Sigmoid colon (tissue), 7 donors: ENCODE results near the gene KLHL40. TPM values are rescaled to one million over a fixed set of nuclear protein-coding genes. Genes with fewer than 3 reads are reported as not detected.

ENCODE experiments used
- DNase-seq: peaks from one replicate; pipeline ENCODE4 v3.0.0-alpha.2; 2019
- H3K27ac ChIP-seq, 4 donors: fragments of 200-600 bp; sonication (generic); one replicate each; pipeline ENCODE4 v1.5.1; 2016 to 2019; ENCODE audit warnings: mild to moderate bottlenecking in 1 of 4
- H3K27me3 ChIP-seq, 3 donors: fragments of 200-600 bp; sonication (generic); one replicate each; pipeline ENCODE4 v1.5.1; 2019; ENCODE audit warnings: mild to moderate bottlenecking in 1 of 3
- H3K36me3 ChIP-seq, 4 donors: fragments of 200-600 bp; sonication (generic); one replicate each; pipeline ENCODE4 v1.5.1; 2016 to 2019
- H3K4me1 ChIP-seq, 4 donors: fragments of 200-600 bp; sonication (generic); one replicate each; pipeline ENCODE4 v1.5.1; 2017 to 2019
- H3K4me3 ChIP-seq, 4 donors: fragments of 200-600 bp; sonication (generic); one replicate each; pipeline ENCODE4 v1.5.1; 2017 to 2019; ENCODE audit warnings: mild to moderate bottlenecking in 2 of 4, moderate library complexity in 1 of 4
- H3K9me3 ChIP-seq, 4 donors: fragments of 200-600 bp in 3 of 4; sonication (generic) in 3 of 4; one replicate each; pipeline versions ENCODE4 v1.5.1 to v1.6.1; 2013 to 2019
- EP300 ChIP-seq, 4 donors: sonication (generic); formaldehyde crosslinking; IDR thresholded peaks; one replicate each; pipeline ENCODE4 v1.6.1; 2017; ENCODE audit warnings: antibody characterized with exemption in 4 of 4
- POLR2A ChIP-seq, 2 donors: fragments of 450-650 bp; IDR thresholded peaks; one replicate each; pipeline ENCODE4 v1.6.1; 2016; ENCODE audit warnings: antibody characterized with exemption in 2 of 2, mild to moderate bottlenecking in 2 of 2, moderate library complexity in 2 of 2
- POLR2AphosphoS5 ChIP-seq, 4 donors: sonication (generic); formaldehyde crosslinking; IDR thresholded peaks; one replicate each; pipeline ENCODE4 v1.6.1; 2017; ENCODE audit warnings: antibody characterized with exemption in 4 of 4
- WGBS, 2 donors: extraction: QIAGEN DNeasy Blood & Tissue Kit; methylation state at CpG; one replicate each; pipeline ENCODE4 v1.1.7; 2013; 5-methylcytosine and 5-hydroxymethylcytosine counted together
- intact Hi-C: fragments of 100-400 bp; cut with DNase I; formaldehyde crosslinking; loops from one replicate; pipeline ENCODE4 v1.15.1; 2023
- polyA plus RNA-seq, 3 donors: library from polyadenylated mRNA; stranded (reverse); fragments of 200-250 nt; gene quantifications; one replicate each; pipeline ENCODE4 v1.2.3, GENCODE V29; 2013
- total RNA-seq, 4 donors: library from RNA; depleted of rRNA; stranded (reverse); fragments of >200 nt; gene quantifications; one replicate each; pipeline ENCODE4 v1.1.0, GENCODE V29; 2016
- TF ChIP-seq, protein P1 (sequence below), 4 experiments: fragments of 450-650 bp in 3 of 4; fragments of 200-600 bp in 1 of 4; IDR thresholded peaks; one replicate each; pipeline ENCODE4 v1.5.1; 2016 to 2019; ENCODE audit warnings: antibody characterized with exemption in 4 of 4, mild to moderate bottlenecking in 3 of 4, moderate library complexity in 2 of 4
- donor health status: healthy with polysubstance abuse.
- donor health status: Bipolar disorder and iron deficiency.
- donor health status: healthy.

Gene KLHL40
- total and polyA plus RNA-seq, 7 donors, result under 0.01 TPM; not detected in 6

DNA sequence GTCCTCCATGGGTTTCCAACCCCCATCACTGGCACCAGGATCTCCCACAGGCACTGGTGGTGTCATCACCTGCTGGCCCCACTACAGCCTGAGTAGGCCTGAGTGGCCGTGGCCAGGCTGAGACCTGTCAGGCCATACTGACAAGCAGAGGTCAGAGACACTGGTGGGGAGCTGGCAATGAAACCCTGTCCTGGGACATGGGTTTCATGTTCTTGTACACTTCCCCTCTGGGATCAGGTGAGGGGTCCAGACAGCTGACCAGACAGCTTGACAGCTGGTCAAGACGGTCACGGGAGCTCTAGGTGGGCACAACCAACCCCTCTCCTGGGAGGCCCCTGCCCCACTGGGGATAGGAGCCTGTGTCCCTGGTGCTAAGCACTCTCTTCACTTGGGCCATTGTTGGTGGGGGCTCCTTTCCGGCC, 18.7 kb upstream of the KLHL40 start:
- Histone ChIP-seq H3K36me3 (peaks cover 0 to 2% (median 0%) of the 10 kb centered on the region in 4 donors), H3K4me3 (no peak overlapping the region), H3K9me3 (no peaks in the 10 kb centered on the region), H3K27me3 (no peaks in the 10 kb centered on the region), H3K4me1 (peaks cover 0 to 31% (median 29%) of the 10 kb centered on the region in 4 donors), H3K27ac (peak overlapping the region in 3 of 4 donors; percentile 18 to 44 (median 43))
- 75 to 88% methylated on average over 4 of the region's 4 CpGs for WGBS, 2 donors
- intact Hi-C loops, result no loop called here
- DNase-seq, result peak; percentile 68
- TF ChIP-seq POLR2AphosphoS5 (IDR thresholded peaks at IDR 0.05), result no peak
- TF ChIP-seq, protein P1, sequence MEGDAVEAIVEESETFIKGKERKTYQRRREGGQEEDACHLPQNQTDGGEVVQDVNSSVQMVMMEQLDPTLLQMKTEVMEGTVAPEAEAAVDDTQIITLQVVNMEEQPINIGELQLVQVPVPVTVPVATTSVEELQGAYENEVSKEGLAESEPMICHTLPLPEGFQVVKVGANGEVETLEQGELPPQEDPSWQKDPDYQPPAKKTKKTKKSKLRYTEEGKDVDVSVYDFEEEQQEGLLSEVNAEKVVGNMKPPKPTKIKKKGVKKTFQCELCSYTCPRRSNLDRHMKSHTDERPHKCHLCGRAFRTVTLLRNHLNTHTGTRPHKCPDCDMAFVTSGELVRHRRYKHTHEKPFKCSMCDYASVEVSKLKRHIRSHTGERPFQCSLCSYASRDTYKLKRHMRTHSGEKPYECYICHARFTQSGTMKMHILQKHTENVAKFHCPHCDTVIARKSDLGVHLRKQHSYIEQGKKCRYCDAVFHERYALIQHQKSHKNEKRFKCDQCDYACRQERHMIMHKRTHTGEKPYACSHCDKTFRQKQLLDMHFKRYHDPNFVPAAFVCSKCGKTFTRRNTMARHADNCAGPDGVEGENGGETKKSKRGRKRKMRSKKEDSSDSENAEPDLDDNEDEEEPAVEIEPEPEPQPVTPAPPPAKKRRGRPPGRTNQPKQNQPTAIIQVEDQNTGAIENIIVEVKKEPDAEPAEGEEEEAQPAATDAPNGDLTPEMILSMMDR (IDR thresholded peaks at IDR 0.05), result no peak

DNA sequence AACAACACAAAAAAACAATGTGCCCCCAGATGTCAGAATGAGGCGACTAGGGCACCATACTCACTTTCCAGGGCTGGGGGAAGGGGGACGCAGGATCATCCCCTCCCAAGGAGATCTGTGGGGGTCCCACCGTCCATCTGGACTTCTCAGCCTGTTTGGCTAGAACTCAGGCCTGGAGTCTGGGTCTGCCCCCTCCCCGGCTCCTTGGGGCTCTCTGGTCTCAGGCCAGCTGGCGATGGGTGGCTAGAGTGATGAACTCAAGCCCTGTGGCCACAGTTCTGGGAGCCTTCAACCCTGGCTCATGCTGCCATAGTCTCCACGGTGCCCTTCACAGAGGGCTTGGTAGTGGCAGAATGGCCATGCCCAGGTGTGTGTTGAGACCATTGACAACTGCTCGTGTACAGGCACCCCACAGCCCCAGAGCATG, 18.2 kb upstream of the KLHL40 start:
- intact Hi-C loops, result no loop called here
- no peaks in the 10 kb centered on the region for H3K36me3 ChIP-seq
- H3K9me3 ChIP-seq, result no peaks in the 10 kb centered on the region
- DNase-seq, result peak; percentile 71
- no peaks in the 10 kb centered on the region for H3K27me3 ChIP-seq
- no peak overlapping the region for H3K4me3 ChIP-seq
- TF ChIP-seq POLR2AphosphoS5 (IDR thresholded peaks at IDR 0.05) (no peak), POLR2A (IDR thresholded peaks at IDR 0.05) (no peak), EP300 (IDR thresholded peaks at IDR 0.05) (no peak)
- TF ChIP-seq, protein P1 (IDR thresholded peaks at IDR 0.05), result no peak
- peak overlapping the region in 2 of 4 donors; percentile 18 to 43 for H3K27ac ChIP-seq
- peaks cover 0 to 31% (median 29%) of the 10 kb centered on the region in 4 donors for H3K4me1 ChIP-seq
- WGBS, 2 donors, result 56 to 74% methylated on average over 7 of the region's 7 CpGs

DNA sequence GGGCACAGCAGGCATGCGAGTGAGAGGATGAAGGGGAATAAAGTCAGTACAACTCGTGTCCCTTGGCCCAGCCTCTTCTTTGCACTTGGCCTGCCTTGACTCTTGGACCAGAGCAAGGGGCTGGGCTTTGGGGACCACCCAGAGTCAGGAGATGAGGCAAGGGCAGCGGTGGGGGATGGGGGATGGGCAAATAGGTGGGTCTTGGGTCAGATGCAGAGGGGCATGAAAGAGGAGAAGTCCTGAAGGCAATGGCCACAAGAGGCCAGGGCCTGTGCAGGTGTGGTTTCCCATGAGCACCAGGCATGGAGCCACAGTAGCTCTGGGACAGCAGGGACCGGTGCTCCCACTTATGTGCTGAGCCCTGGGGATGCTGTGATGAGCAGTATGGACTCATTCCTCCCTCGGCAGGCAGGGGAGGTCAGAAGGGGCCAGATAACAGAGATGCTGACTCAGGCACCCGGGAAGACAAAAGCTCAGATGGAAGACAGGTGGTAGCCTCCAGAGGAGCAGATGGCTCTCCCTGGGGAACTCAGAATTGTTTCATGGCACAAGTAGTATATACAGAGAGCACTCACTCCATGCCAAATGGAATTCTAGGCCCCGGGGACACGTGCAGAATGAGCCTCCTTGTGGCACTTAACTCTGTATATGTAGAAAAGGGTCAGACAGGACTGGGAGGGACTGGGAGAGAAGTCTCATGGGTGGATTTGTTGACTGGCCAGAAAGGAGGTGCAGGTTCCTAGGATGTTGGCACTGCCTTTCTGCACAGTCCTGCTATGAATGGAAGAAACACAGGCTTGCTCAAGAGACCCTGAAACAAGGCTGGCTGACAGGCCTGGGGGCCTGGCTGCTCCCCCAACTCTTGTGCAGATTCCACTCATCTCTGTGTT, 17.6 kb upstream of the KLHL40 start:
- TF ChIP-seq POLR2AphosphoS5 (IDR thresholded peaks at IDR 0.05) (peak in 1 of 4 donors; percentile 29), POLR2A (IDR thresholded peaks at IDR 0.05) (no peak)
- Histone ChIP-seq H3K27me3 (no peaks in the 10 kb centered on the region), H3K4me3 (no peak overlapping the region), H3K36me3 (no peaks in the 10 kb centered on the region), H3K9me3 (no peaks in the 10 kb centered on the region), H3K4me1 (peaks cover 0 to 31% (median 29%) of the 10 kb centered on the region in 4 donors), H3K27ac (no peak overlapping the region)
- intact Hi-C loops, result no loop called here
- DNase-seq, result peak; percentile 64
- 51 to 60% methylated on average over 8 of the region's 8 CpGs for WGBS, 2 donors

DNA sequence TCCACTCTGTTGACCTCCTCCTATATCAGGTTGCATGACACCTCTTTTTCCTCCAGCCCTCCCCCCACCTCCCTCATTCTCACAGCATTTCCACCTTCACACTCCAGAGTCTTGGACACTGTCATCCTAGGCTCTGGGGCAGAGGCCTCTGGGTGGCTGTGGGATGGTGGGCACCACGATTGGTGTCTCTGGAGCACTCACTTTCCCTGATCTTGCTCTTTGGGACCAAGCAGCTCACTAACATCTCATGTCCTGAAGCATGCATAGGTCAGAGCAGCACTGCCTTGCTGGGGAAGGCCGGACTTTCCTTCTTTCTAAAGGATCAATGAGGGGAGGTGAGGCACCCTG, 16.9 kb upstream of the KLHL40 start:
- Histone ChIP-seq H3K4me3 (no peak overlapping the region), H3K36me3 (no peaks in the 10 kb centered on the region), H3K9me3 (no peaks in the 10 kb centered on the region), H3K27me3 (no peaks in the 10 kb centered on the region), H3K27ac (no peak overlapping the region), H3K4me1 (peaks cover 0 to 31% (median 29%) of the 10 kb centered on the region in 4 donors)
- TF ChIP-seq EP300 (IDR thresholded peaks at IDR 0.05) (no peak), POLR2A (IDR thresholded peaks at IDR 0.05) (no peak), POLR2AphosphoS5 (IDR thresholded peaks at IDR 0.05) (no peak)
- TF ChIP-seq, protein P1 (IDR thresholded peaks at IDR 0.05), result no peak
- WGBS, 2 donors, result 87 to 89% methylated on average over 2 of the region's 2 CpGs
- peak; percentile 49 for DNase-seq
- intact Hi-C loops, result no loop called here

DNA sequence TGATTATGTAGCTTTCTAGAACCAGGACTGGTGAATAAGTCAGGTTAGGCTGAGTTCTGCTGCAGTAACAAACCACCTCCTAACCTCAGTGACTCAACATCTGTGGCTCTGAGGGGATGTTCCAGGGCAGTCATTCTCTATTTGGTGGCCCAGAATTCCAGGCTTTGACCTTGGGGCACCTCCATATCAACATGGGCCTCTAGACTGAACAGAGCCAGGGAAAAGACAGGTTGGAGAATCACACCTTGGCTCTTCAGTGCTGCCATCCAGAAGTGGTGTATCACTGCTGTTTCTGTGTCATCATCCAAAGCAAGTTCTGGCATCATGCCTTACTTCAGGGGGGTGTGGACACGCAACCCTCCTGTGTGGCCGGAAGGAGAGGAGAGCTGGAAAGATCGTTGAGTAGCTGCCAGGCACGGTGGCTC, 16.5 kb upstream of the KLHL40 start:
- Histone ChIP-seq H3K27me3 (no peaks in the 10 kb centered on the region), H3K27ac (no peak overlapping the region), H3K36me3 (no peaks in the 10 kb centered on the region), H3K9me3 (no peaks in the 10 kb centered on the region), H3K4me1 (peaks cover 0 to 31% (median 29%) of the 10 kb centered on the region in 4 donors), H3K4me3 (no peak overlapping the region)
- TF ChIP-seq, protein P1 (IDR thresholded peaks at IDR 0.05), result no peak
- TF ChIP-seq EP300 (IDR thresholded peaks at IDR 0.05) (no peak), POLR2AphosphoS5 (IDR thresholded peaks at IDR 0.05) (peak in 1 of 4 donors; percentile 2), POLR2A (IDR thresholded peaks at IDR 0.05) (no peak)
- intact Hi-C loops, result no loop called here
- WGBS, 2 donors, result 86 to 89% methylated on average over 4 of the region's 4 CpGs
- peak; percentile 62 for DNase-seq
